CD4-positive, CD25-positive, alpha-beta regulatory T cell (primary cell): ENCODE measurements around the gene SEC14L1. TPM values are rescaled to one million over a fixed set of nuclear protein-coding genes. Genes with fewer than 3 reads are reported as not detected.
A peak's percentile ranks its signal among the peaks of the same experiment; 100 is the strongest.

Source experiments
- ATAC-seq, 2 donors: fragments of 150-1000 bp; cut with Tn5 transposase; one replicate each; pipeline ENCODE4 v1.10.0; 2021; ENCODE audit warnings: low read depth in 2 of 2, moderate number of reproducible peaks in 2 of 2, moderate library complexity in 1 of 2
- DNase-seq, 3 donors: peaks; one replicate each; pipeline versions ENCODE4 v3.0.0 to v3.0.0-alpha.2; 2012 to 2022; ENCODE audit warnings: mixed read lengths in 1 of 3
- H3K27ac ChIP-seq: one replicate; pipeline ENCODE4 v1.7.0; 2013; ENCODE audit warnings: mild to moderate bottlenecking, low read length; ENCODE audit not compliant: insufficient read depth, poor library complexity, severe bottlenecking
- H3K27me3 ChIP-seq: one replicate; pipeline ENCODE4 v1.7.0; 2013; ENCODE audit warnings: low read length; ENCODE audit not compliant: control insufficient read depth, insufficient read depth
- H3K36me3 ChIP-seq: one replicate; pipeline ENCODE4 v1.7.0; 2013; ENCODE audit warnings: mild to moderate bottlenecking, low read length, moderate library complexity; ENCODE audit not compliant: control insufficient read depth, insufficient read depth
- H3K4me1 ChIP-seq: 2 replicates; pipeline ENCODE4 v1.7.0; 2013; ENCODE audit warnings: mild to moderate bottlenecking, low read length; ENCODE audit not compliant: insufficient read depth, control insufficient read depth, poor library complexity, severe bottlenecking
- H3K4me3 ChIP-seq: one replicate; pipeline ENCODE4 v1.7.0; 2013; ENCODE audit warnings: low read depth, mild to moderate bottlenecking, low read length, moderate library complexity
- H3K9me3 ChIP-seq, 2 experiments: 1 replicate in 1 of 2; 2 replicates in 1 of 2; pipeline ENCODE4 v1.7.0; 2013; ENCODE audit warnings: low read length in 2 of 2, mild to moderate bottlenecking in 1 of 2, moderate library complexity in 1 of 2; ENCODE audit not compliant: control insufficient read depth in 2 of 2
- H3K27ac Mint-ChIP-seq, 3 donors: one replicate each; pipeline ENCODE4 v1.8.0; 2020 to 2022; ENCODE audit warnings: mild to moderate bottlenecking in 3 of 3, mixed read lengths in 3 of 3, moderate library complexity in 2 of 3
- H3K27me3 Mint-ChIP-seq: one replicate; pipeline ENCODE4 v1.8.0; 2022; ENCODE audit warnings: mild to moderate bottlenecking, mixed read lengths
- H3K36me3 Mint-ChIP-seq: one replicate; pipeline ENCODE4 v1.8.0; 2020; ENCODE audit warnings: mixed read lengths
- H3K4me1 Mint-ChIP-seq, 4 donors: one replicate each; pipeline ENCODE4 v1.8.0; 2020 to 2022; ENCODE audit warnings: mixed read lengths in 4 of 4, mild to moderate bottlenecking in 1 of 4
- H3K4me3 Mint-ChIP-seq, 4 donors: one replicate each; pipeline ENCODE4 v1.8.0; 2020 to 2022; ENCODE audit warnings: mild to moderate bottlenecking in 4 of 4, mixed read lengths in 4 of 4, moderate library complexity in 3 of 4
- H3K9me3 Mint-ChIP-seq, 7 donors: one replicate each; pipeline ENCODE4 v1.8.0; 2020 to 2022; ENCODE audit warnings: mixed read lengths in 7 of 7, mild to moderate bottlenecking in 3 of 7, moderate library complexity in 2 of 7
- polyA plus RNA-seq, 4 donors: library from polyadenylated mRNA; unstranded; fragments of 300-500 nt; fragmentation: Illumina TruSeq; gene quantifications; one replicate each; pipeline ENCODE4 v1.2.3, GENCODE V29; 2021
- total RNA-seq: library from RNA; stranded (reverse); gene quantifications from one replicate; pipeline ENCODE4 v1.2.3, GENCODE V29; 2022

Gene SEC14L1
- total and polyA plus RNA-seq, 5 donors from 2014 or later, result 13.2 to 143 (median 20.5) TPM

- ATAC-seq (no peak), DNase-seq (no peak)
- Histone ChIP-seq H3K27me3 (no peaks in the 10 kb centered on the region), H3K9me3 (peaks cover 0 to 2% of the 10 kb centered on the region in 2 experiments), H3K27ac (no peak overlapping the region), H3K4me3 (no peak overlapping the region), H3K4me1 (no peaks in the 10 kb centered on the region), H3K36me3 (peaks cover 8% of the 10 kb centered on the region)
- no peaks in the 10 kb centered on the region for H3K4me1 Mint-ChIP-seq
- no peaks in the 10 kb centered on the region for H3K36me3 Mint-ChIP-seq
- no peaks in the 10 kb centered on the region for H3K27me3 Mint-ChIP-seq
- no peak overlapping the region for H3K4me3 Mint-ChIP-seq
- H3K27ac Mint-ChIP-seq, result no peak overlapping the region
- H3K9me3 Mint-ChIP-seq, result peaks cover 0 to 5% (median 0%) of the 10 kb centered on the region in 7 donors
Observed at GRCh38 chr17:77222356-77222755, 81.6 kb downstream of the SEC14L1 start.

- ATAC-seq, result no peak
Observed at GRCh38 chr17:77223642-77224420, 83.1 kb downstream of the SEC14L1 start.

GRCh38 chr17:77225265-77225664 lies 84.5 kb downstream of the SEC14L1 start:
- H3K9me3 Mint-ChIP-seq, result peaks cover 0 to 5% (median 0%) of the 10 kb centered on the region in 7 donors
- Histone ChIP-seq H3K27ac (no peak overlapping the region), H3K36me3 (no peaks in the 10 kb centered on the region), H3K4me1 (no peaks in the 10 kb centered on the region), H3K4me3 (no peak overlapping the region), H3K9me3 (peaks cover 0 to 2% of the 10 kb centered on the region in 2 experiments), H3K27me3 (no peaks in the 10 kb centered on the region)
- no peaks in the 10 kb centered on the region for H3K27me3 Mint-ChIP-seq
- no peak overlapping the region for H3K27ac Mint-ChIP-seq
- ATAC-seq (no peak), DNase-seq (no peak)
- H3K4me1 Mint-ChIP-seq, result no peaks in the 10 kb centered on the region
- no peaks in the 10 kb centered on the region for H3K36me3 Mint-ChIP-seq
- H3K4me3 Mint-ChIP-seq, result peak overlapping the region in 1 of 4 donors; percentile 68

More at GRCh38 chr17:77223642-77224420, 83.1 kb downstream of the SEC14L1 start:
- no peaks in the 10 kb centered on the region for H3K27me3 Mint-ChIP-seq
- H3K36me3 Mint-ChIP-seq, result no peaks in the 10 kb centered on the region
- no peak for DNase-seq
- H3K27ac Mint-ChIP-seq, result no peak overlapping the region
- H3K9me3 Mint-ChIP-seq, result peaks cover 0 to 5% (median 0%) of the 10 kb centered on the region in 7 donors
- no peaks in the 10 kb centered on the region for H3K4me1 Mint-ChIP-seq
- H3K4me3 Mint-ChIP-seq, result no peak overlapping the region
- H3K27me3 ChIP-seq, result no peaks in the 10 kb centered on the region
- H3K27ac ChIP-seq, result no peak overlapping the region
- H3K4me1 ChIP-seq, result no peaks in the 10 kb centered on the region
- H3K36me3 ChIP-seq, result no peaks in the 10 kb centered on the region
- peaks cover 0 to 2% of the 10 kb centered on the region in 2 experiments for H3K9me3 ChIP-seq
- no peak overlapping the region for H3K4me3 ChIP-seq

- Mint-ChIP-seq H3K4me3 (no peak overlapping the region), H3K4me1 (no peaks in the 10 kb centered on the region), H3K27me3 (no peaks in the 10 kb centered on the region), H3K27ac (no peak overlapping the region), H3K36me3 (no peaks in the 10 kb centered on the region), H3K9me3 (peaks cover 0 to 5% (median 0%) of the 10 kb centered on the region in 7 donors)
- H3K9me3 ChIP-seq, result peaks cover 0 to 2% of the 10 kb centered on the region in 2 experiments
- DNase-seq, result no peak
- no peaks in the 10 kb centered on the region for H3K27me3 ChIP-seq
- no peak overlapping the region for H3K4me3 ChIP-seq
- H3K27ac ChIP-seq, result no peak overlapping the region
- no peaks in the 10 kb centered on the region for H3K4me1 ChIP-seq
- ATAC-seq, result no peak
- no peaks in the 10 kb centered on the region for H3K36me3 ChIP-seq
Observed at GRCh38 chr17:77227461-77228240, 86.9 kb downstream of the SEC14L1 start.

- Histone ChIP-seq H3K9me3 (peaks cover 0 to 2% of the 10 kb centered on the region in 2 experiments), H3K4me1 (no peaks in the 10 kb centered on the region), H3K27me3 (no peaks in the 10 kb centered on the region), H3K4me3 (no peak overlapping the region), H3K36me3 (no peaks in the 10 kb centered on the region), H3K27ac (no peak overlapping the region)
- Mint-ChIP-seq H3K4me1 (no peaks in the 10 kb centered on the region), H3K9me3 (peaks cover 0 to 5% (median 0%) of the 10 kb centered on the region in 7 donors), H3K27ac (no peak overlapping the region), H3K36me3 (no peaks in the 10 kb centered on the region), H3K27me3 (no peaks in the 10 kb centered on the region), H3K4me3 (no peak overlapping the region)
- ATAC-seq (no peak), DNase-seq (no peak)
Observed at GRCh38 chr17:77228241-77228752, 87.5 kb downstream of the SEC14L1 start.

GRCh38 chr17:77228816-77229215 lies 88.0 kb downstream of the SEC14L1 start:
- Mint-ChIP-seq H3K27me3 (no peaks in the 10 kb centered on the region), H3K36me3 (no peaks in the 10 kb centered on the region), H3K9me3 (peaks cover 0 to 5% (median 0%) of the 10 kb centered on the region in 7 donors), H3K4me1 (no peaks in the 10 kb centered on the region), H3K4me3 (no peak overlapping the region), H3K27ac (no peak overlapping the region)
- no peak for DNase-seq
- H3K4me3 ChIP-seq, result no peak overlapping the region
- peaks cover 0 to 2% of the 10 kb centered on the region in 2 experiments for H3K9me3 ChIP-seq
- H3K36me3 ChIP-seq, result no peaks in the 10 kb centered on the region
- H3K4me1 ChIP-seq, result no peaks in the 10 kb centered on the region
- no peaks in the 10 kb centered on the region for H3K27me3 ChIP-seq
- ATAC-seq, result no peak
- H3K27ac ChIP-seq, result no peak overlapping the region

GRCh38 chr17:77229786-77230435 lies 89.1 kb downstream of the SEC14L1 start:
- no peaks in the 10 kb centered on the region for H3K36me3 ChIP-seq
- Mint-ChIP-seq H3K4me3 (no peak overlapping the region), H3K27ac (no peak overlapping the region), H3K27me3 (no peaks in the 10 kb centered on the region), H3K9me3 (peaks cover 0 to 5% (median 0%) of the 10 kb centered on the region in 7 donors), H3K36me3 (no peaks in the 10 kb centered on the region), H3K4me1 (peaks cover 0 to 3% (median 0%) of the 10 kb centered on the region in 4 donors)
- peaks cover 0 to 2% of the 10 kb centered on the region in 2 experiments for H3K9me3 ChIP-seq
- H3K4me1 ChIP-seq, result no peaks in the 10 kb centered on the region
- no peak overlapping the region for H3K27ac ChIP-seq
- ATAC-seq, result no peak
- H3K4me3 ChIP-seq, result no peak overlapping the region
- no peak for DNase-seq
- no peaks in the 10 kb centered on the region for H3K27me3 ChIP-seq
